H1 (cell line): ENCODE data around the gene LKAAEAR1. TPM values are rescaled to one million over a fixed set of nuclear protein-coding genes. Genes with fewer than 3 reads are reported as not detected.

ENCODE experiments used
- CTCF ChIA-PET: fragments of 300-600 bp; sonication (Branson Sonifier 250); formaldehyde crosslinking; loops from one replicate; lab custom pipeline; 2021; ENCODE audit not compliant: partially characterized antibody; lab: Charles Lee
- POLR2A ChIA-PET: fragments of 300-600 bp; sonication (Branson Sonifier 250); formaldehyde crosslinking; loops from one replicate; lab custom pipeline; 2021; ENCODE audit warnings: inconsistent platforms; ENCODE audit not compliant: partially characterized antibody; lab: Charles Lee
- DNase-seq, 2 experiments: peaks; one replicate each; pipeline versions ENCODE4 v3.0.0 to v3.0.0-alpha.2; 2010 to 2022; ENCODE audit warnings: low spot score in 2 of 2, low read depth in 1 of 2, mixed read lengths in 1 of 2
- FAIRE-seq: peaks from 2 replicates; lab custom pipeline; 2011; peaks lifted over from hg19 to GRCh38; lab: Jason Lieb, UNC
- H2AFZ ChIP-seq: 2 replicates; pipeline ENCODE4 v1.8.1; 2012; ENCODE audit warnings: low read length, inconsistent platforms
- H2AK5ac ChIP-seq: 2 replicates; pipeline ENCODE4 v1.6.1; 2013; ENCODE audit warnings: low read depth, low read length
- H2BK120ac ChIP-seq: replicated peaks from 2 replicates; pipeline ENCODE3; 2013; ENCODE audit warnings: low read depth, low read length, inconsistent platforms
- H2BK12ac ChIP-seq: 2 replicates; pipeline ENCODE4 v1.6.1; 2013; ENCODE audit warnings: low read depth, low read length
- H2BK15ac ChIP-seq: 2 replicates; pipeline ENCODE4 v1.6.1; 2013; ENCODE audit warnings: low read length
- H2BK20ac ChIP-seq: 2 replicates; pipeline ENCODE4 v1.6.1; 2013; ENCODE audit warnings: low read length
- H2BK5ac ChIP-seq: 2 replicates; pipeline ENCODE4 v1.6.1; 2013; ENCODE audit warnings: low read depth, low read length
- H3K14ac ChIP-seq: 2 replicates; pipeline ENCODE4 v1.6.1; 2013; ENCODE audit warnings: inconsistent platforms; ENCODE audit not compliant: insufficient read length
- H3K18ac ChIP-seq: 2 replicates; pipeline ENCODE4 v1.6.1; 2013; ENCODE audit warnings: low read length; ENCODE audit errors: extremely low read depth
- H3K23ac ChIP-seq: 2 replicates; pipeline ENCODE4 v1.6.1; 2013; ENCODE audit warnings: inconsistent platforms; ENCODE audit not compliant: insufficient read length
- H3K23me2 ChIP-seq: 2 replicates; pipeline ENCODE4 v1.6.1; 2013; ENCODE audit warnings: low read depth, low read length
- H3K27ac ChIP-seq: 2 replicates; pipeline ENCODE4 v1.6.1; 2011; ENCODE audit warnings: low read depth, low read length, inconsistent platforms
- H3K27me3 ChIP-seq, 4 experiments: replicated peaks in 1 of 4; 1 replicate in 1 of 4; 2 replicates in 3 of 4; pipeline versions ENCODE4 v1.6.1 to v1.8.1; 2011 to 2013; ENCODE audit warnings: low read length in 3 of 4, mild to moderate bottlenecking in 3 of 4, inconsistent platforms in 2 of 4, mixed read lengths in 2 of 4, moderate library complexity in 1 of 4; ENCODE audit not compliant: control insufficient read depth in 3 of 4, insufficient read depth in 3 of 4; ENCODE audit errors: extremely low read depth in 1 of 4
- H3K36me3 ChIP-seq, 4 experiments: 2 replicates each; pipeline versions ENCODE4 v1.6.1 to v1.8.1; 2011 to 2013; ENCODE audit warnings: mild to moderate bottlenecking in 4 of 4, low read length in 3 of 4, moderate library complexity in 2 of 4, control low read depth in 1 of 4, inconsistent platforms in 1 of 4; ENCODE audit not compliant: insufficient read depth in 4 of 4, control insufficient read depth in 2 of 4
- H3K4ac ChIP-seq: replicated peaks from 2 replicates; pipeline ENCODE3; 2013; ENCODE audit warnings: low read length, low read depth, mixed read lengths, inconsistent platforms; ENCODE audit not compliant: insufficient read length
- H3K4me1 ChIP-seq, 4 experiments: replicated peaks in 1 of 4; 1 replicate in 1 of 4; 2 replicates in 3 of 4; pipeline versions ENCODE4 v1.6.1 to v1.8.1; 2011 to 2013; ENCODE audit warnings: low read length in 3 of 4, inconsistent platforms in 2 of 4, mixed read lengths in 1 of 4; ENCODE audit not compliant: insufficient read depth in 4 of 4, control insufficient read depth in 3 of 4
- H3K4me2 ChIP-seq, 2 experiments: 2 replicates each; pipeline versions ENCODE4 v1.6.1 to v1.8.1; 2011 to 2013; ENCODE audit warnings: low read depth in 2 of 2, low read length in 2 of 2, control low read depth in 1 of 2, inconsistent platforms in 1 of 2, mild to moderate bottlenecking in 1 of 2; ENCODE audit not compliant: insufficient read depth in 1 of 2
- H3K4me3 ChIP-seq, 4 experiments: fragments of 200-600, 300-600 bp in 1 of 4; sonication (generic), shearing (Covaris generic), sonication (Bioruptor Twin) in 1 of 4; 2 replicates each; pipeline versions ENCODE4 v1.5.1 to v1.8.1; 2011 to 2016; ENCODE audit warnings: low read length in 4 of 4, low read depth in 3 of 4, control low read depth in 2 of 4, inconsistent platforms in 2 of 4, mild to moderate bottlenecking in 2 of 4, mixed read lengths in 1 of 4, moderate library complexity in 1 of 4; ENCODE audit not compliant: insufficient read depth in 2 of 4; ENCODE audit errors: extremely low read depth in 1 of 4
- H3K56ac ChIP-seq: replicated peaks from 2 replicates; pipeline ENCODE3; 2013; ENCODE audit warnings: low read depth, mild to moderate bottlenecking, mixed read lengths, low read length, inconsistent platforms; ENCODE audit not compliant: insufficient read length
- H3K79me1 ChIP-seq: 2 replicates; pipeline ENCODE4 v1.6.1; 2013; ENCODE audit warnings: low read depth, low read length, control low read depth
- H3K79me2 ChIP-seq, 2 experiments: 2 replicates each; pipeline versions ENCODE4 v1.6.1 to v1.8.1; 2012 to 2013; ENCODE audit warnings: low read length in 2 of 2, mild to moderate bottlenecking in 2 of 2, inconsistent platforms in 1 of 2; ENCODE audit not compliant: insufficient read depth in 2 of 2, control insufficient read depth in 1 of 2
- H3K9ac ChIP-seq, 4 experiments: replicated peaks in 1 of 4; 1 replicate in 1 of 4; 2 replicates in 3 of 4; pipeline versions ENCODE4 v1.6.1 to v1.8.1; 2011 to 2013; ENCODE audit warnings: low read depth in 3 of 4, low read length in 3 of 4, control low read depth in 2 of 4, mild to moderate bottlenecking in 2 of 4, moderate library complexity in 2 of 4, inconsistent platforms in 1 of 4; ENCODE audit errors: extremely low read depth in 1 of 4
- H3K9me3 ChIP-seq, 2 experiments: 2 replicates each; pipeline versions ENCODE4 v1.6.1 to v1.8.1; 2012 to 2013; ENCODE audit warnings: mild to moderate bottlenecking in 2 of 2, moderate library complexity in 2 of 2, control low read depth in 1 of 2, inconsistent platforms in 1 of 2, low read depth in 1 of 2, low read length in 1 of 2, mixed read lengths in 1 of 2; ENCODE audit not compliant: insufficient read depth in 2 of 2
- H4K20me1 ChIP-seq, 2 experiments: replicated peaks in 1 of 2; 2 replicates each; pipeline versions ENCODE3 to v1.8.1; 2011 to 2013; ENCODE audit warnings: inconsistent platforms in 2 of 2, low read length in 2 of 2, mild to moderate bottlenecking in 1 of 2; ENCODE audit not compliant: insufficient read depth in 2 of 2, control insufficient read depth in 1 of 2
- H4K5ac ChIP-seq: 2 replicates; pipeline ENCODE4 v1.6.1; 2013; ENCODE audit warnings: low read length, low read depth, mixed read lengths, inconsistent platforms; ENCODE audit not compliant: insufficient read length
- H4K8ac ChIP-seq: 2 replicates; pipeline ENCODE4 v1.8.0; 2013; ENCODE audit warnings: mild to moderate bottlenecking, moderate library complexity, low read length, inconsistent platforms; ENCODE audit not compliant: insufficient read depth; ENCODE audit errors: extremely low read depth
- H4K91ac ChIP-seq: replicated peaks from 2 replicates; pipeline ENCODE3; 2013; ENCODE audit warnings: low read length, mixed read lengths, inconsistent platforms; ENCODE audit not compliant: insufficient read length
- CHD1 ChIP-seq: IDR thresholded peaks from 2 replicates; pipeline ENCODE4 v1.6.1; 2012; ENCODE audit warnings: low read depth, low read length, improper control_type of control experiment
- E2F6 ChIP-seq: IDR thresholded peaks from 2 replicates; pipeline ENCODE4 v1.6.1; 2012; ENCODE audit warnings: inconsistent platforms
- GTF2F1 ChIP-seq: IDR thresholded peaks from 2 replicates; pipeline ENCODE4 v1.6.1; 2012; ENCODE audit warnings: low read depth, low read length, improper control_type of control experiment, borderline replicate concordance
- SRF ChIP-seq: IDR thresholded peaks from 2 replicates; pipeline ENCODE4 v1.6.1; 2011; ENCODE audit warnings: mild to moderate bottlenecking, low read depth, low read length, moderate library complexity
- ZNF274 ChIP-seq: IDR thresholded peaks from 2 replicates; pipeline ENCODE4 v1.7.0; 2012; ENCODE audit warnings: low read length, borderline replicate concordance; ENCODE audit errors: extremely low read depth
- WGBS, 2 experiments: shearing (Covaris generic) in 1 of 2; methylation state at CpG; one replicate each; pipeline versions ENCODE4 v1.1.6 to v1.1.7; 2013 to 2015; ENCODE audit warnings: low lambda C conversion rate in 2 of 2, mixed read lengths in 2 of 2, inconsistent platforms in 1 of 2, low coverage in 1 of 2, missing lambda C conversion rate in 1 of 2; ENCODE audit not compliant: insufficient replicate concordance in 2 of 2, insufficient coverage in 1 of 2, insufficient read length in 1 of 2; ENCODE audit errors: extremely low coverage in 1 of 2, missing lambda C conversion rate in 1 of 2; 5-methylcytosine and 5-hydroxymethylcytosine counted together
- polyA plus RNA-seq, 7 experiments: library from polyadenylated mRNA; depleted of rRNA in 3 of 7; stranded (reverse) in 5 of 7; unstranded in 2 of 7; fragments of >200 nt in 5 of 7; fragments of 200-250 nt in 2 of 7; gene quantifications; 1 replicate in 5 of 7; 2 replicates in 1 of 7; 4 replicates in 1 of 7; pipeline versions ENCODE4 v1.2.1 to v1.2.3, GENCODE V29; 2011 to 2013; ENCODE audit warnings: missing spikeins in 2 of 7, mixed read lengths in 2 of 7
- total RNA-seq: library from RNA; stranded (reverse); fragmentation: NEBNext Ultra II Directional; extraction: Animal tissue kit (Norgen Biotek cat#: 25700); gene quantifications from 2 replicates; pipeline ENCODE4 v1.2.1, GENCODE V29; 2021

The LKAAEAR1 gene
- total and polyA plus RNA-seq, 2 of the 8 experiments (the other 6 are each of a cell fraction or from before 2014, with no cell fraction given), result 0.41 to 0.53 TPM

GRCh38 chr20:64130271-64130670 lies 46.1 kb upstream of the LKAAEAR1 start:
- Histone ChIP-seq H2BK5ac (no peak overlapping the region), H3K14ac (no peak overlapping the region), H2BK20ac (no peak overlapping the region), H3K79me1 (no peaks in the 10 kb centered on the region), H3K79me2 (no peaks in the 10 kb centered on the region), H4K8ac (no peak overlapping the region), H3K56ac (no peak overlapping the region), H4K91ac (no peak overlapping the region), H3K4me1 (no peaks in the 10 kb centered on the region; a peak in 1 of 7 replicates), H3K9ac (no peak overlapping the region), H3K4ac (no peak overlapping the region), H2AK5ac (no peak overlapping the region), H2AFZ (no peak overlapping the region), H2BK120ac (no peak overlapping the region), H3K27ac (no peak overlapping the region), H3K4me2 (no peak overlapping the region), H3K23me2 (no peaks in the 10 kb centered on the region), H3K9me3 (no peaks in the 10 kb centered on the region), H3K23ac (no peak overlapping the region), H3K27me3 (no peaks in the 10 kb centered on the region), H3K4me3 (no peak overlapping the region), H4K20me1 (no peaks in the 10 kb centered on the region), H3K18ac (no peak overlapping the region), H3K36me3 (no peaks in the 10 kb centered on the region), H2BK12ac (no peak overlapping the region), H4K5ac (no peak overlapping the region), H2BK15ac (no peak overlapping the region)
- FAIRE-seq (no peak), DNase-seq (peak in 1 of 2 experiments; percentile 20)
- CTCF ChIA-PET, result no interaction called here
- TF ChIP-seq E2F6 (no peak), GTF2F1 (no peak), SRF (no peak), CHD1 (no peak), ZNF274 (no peak)
- POLR2A ChIA-PET, result no interaction called here
- WGBS, 2 experiments, result 92% methylated on average over 5 of the region's 5 CpGs; no CpG with 5 or more reads in 1 of the 2 experiments
